Stimulated activated CD4-positive, alpha-beta T cell treated with anti-CD3 and anti-CD28 coated beads, Interleukin-2, amount 100 ng/mL, for 4 hours (primary cell): ENCODE results near the gene PANK4.

Source experiments
- DNase-seq: peaks from one replicate; pipeline ENCODE4 v3.0.0-alpha.2; 2020; ENCODE audit warnings: low read depth

Gene PANK4

GRCh38 chr1:2512862-2513421 lies 13.5 kb downstream of the PANK4 start:
- no peak for DNase-seq

GRCh38 chr1:2510366-2511155 lies 15.8 kb downstream of the PANK4 start:
- DNase-seq: no peak

DNA sequence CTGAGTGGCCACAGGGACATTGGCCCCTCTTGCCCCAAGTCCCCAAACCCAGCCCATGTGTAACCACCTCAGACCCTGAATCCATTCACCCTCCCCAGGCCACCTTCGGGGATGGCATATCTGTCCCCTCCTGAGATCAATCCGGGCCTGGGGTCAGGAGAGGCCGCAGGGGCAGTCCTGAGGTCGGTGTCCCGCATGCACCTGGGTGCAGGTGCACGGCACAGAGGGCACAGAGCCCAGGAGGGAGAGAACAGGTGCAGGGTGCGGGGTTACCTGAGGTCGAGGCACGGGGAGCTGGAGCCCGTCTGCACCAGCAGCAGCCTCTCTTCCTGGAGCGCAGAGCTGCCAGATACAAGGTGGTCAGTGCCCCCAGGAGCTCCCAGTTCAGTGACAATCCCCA lies 16.8 kb downstream of the PANK4 start:
- no peak for DNase-seq

DNA sequence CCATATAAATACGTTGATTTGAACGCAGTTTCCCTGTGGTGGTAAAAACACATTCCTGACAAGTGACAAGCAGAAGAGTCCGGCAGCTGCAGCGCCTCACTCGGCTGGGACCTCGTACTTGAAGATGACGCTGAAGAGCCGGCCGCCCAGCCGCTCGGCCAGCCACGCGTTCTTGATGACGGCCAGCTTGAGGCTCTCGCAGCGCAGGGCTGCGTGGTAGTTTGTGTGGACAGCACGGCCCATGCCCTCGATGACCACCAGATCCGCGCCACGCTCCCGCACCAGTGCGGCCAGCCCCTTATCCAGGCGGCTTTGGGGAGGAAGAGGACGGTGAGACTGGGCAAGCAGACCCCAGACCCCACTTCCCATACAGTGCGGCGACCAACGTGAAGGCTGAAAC lies 17.6 kb downstream of the PANK4 start:
- no peak for DNase-seq

- no peak for DNase-seq
Measured at GRCh38 chr1:2508180-2508579, 18.2 kb downstream of the PANK4 start.

- no peak for DNase-seq
Measured at GRCh38 chr1:2507744-2508155, 18.6 kb downstream of the PANK4 start.

- DNase-seq: no peak
Measured at GRCh38 chr1:2506901-2507565, 19.4 kb downstream of the PANK4 start.

DNA sequence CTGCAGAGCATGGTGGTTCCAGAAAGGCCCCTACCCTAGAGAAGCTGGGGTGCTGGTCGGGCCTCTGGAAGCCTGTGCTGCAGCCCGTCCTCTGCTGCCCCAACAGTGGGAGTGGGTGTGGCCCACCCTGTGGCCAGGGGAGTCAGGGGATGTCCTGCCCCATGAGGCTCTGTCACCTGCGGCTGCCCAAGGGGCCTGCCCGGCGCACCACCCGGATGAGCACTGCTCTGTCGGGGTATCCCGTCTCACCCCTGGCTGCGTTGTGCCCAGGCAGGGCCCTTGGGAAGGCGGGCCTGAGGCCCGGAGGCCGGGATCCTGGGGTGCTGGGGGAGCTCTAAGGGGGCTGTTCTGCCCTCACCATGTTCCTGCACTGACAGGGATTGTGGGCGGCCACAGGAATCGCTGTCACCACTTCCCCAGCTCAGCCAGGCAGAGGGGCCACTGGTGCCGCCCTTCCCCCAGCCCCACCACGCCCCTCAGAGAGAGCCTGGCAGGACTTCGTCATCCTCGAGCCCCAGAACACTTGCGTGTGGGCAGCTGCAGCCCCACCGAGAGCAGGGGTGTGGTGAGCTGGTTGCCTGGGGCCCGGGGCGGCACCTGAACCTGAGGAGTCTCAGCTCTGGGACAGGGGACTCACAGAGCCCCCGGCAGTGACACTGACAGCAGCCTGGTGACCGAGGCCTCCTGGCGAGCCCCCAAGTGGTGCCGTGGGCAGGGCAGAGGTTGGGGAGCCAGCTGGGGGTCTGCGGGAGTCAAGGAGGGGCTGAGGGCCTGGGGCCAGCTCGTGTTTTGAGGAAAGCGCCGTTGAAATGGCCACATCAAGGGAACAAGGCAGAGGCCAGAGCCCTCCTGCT lies 20.2 kb downstream of the PANK4 start:
- no peak for DNase-seq

DNA sequence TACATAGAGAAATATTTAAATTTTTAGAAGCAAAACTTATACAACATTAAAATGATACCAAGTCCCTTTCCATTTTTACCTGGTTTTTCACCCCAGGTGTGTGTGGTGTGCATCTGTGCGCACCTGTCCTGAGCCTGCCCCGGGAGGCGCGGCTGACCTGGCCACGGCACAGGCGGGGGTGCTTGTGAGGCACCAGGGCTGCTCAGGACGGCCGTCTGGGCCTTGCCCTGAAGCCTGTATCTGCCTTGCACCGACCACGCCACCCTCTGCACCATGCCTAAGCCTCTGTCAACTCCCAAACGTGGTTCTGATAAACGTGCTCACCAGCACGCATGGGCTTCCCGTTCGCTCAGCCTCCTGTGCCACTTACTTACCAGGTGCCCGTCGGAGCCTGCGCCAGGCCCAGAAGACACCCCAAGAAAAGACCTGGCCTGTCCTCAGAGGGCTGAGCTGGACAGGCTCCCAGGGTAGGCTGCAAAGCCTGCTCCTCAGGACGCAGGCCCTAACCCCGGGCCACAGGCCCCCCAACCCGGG lies 20.9 kb downstream of the PANK4 start:
- DNase-seq: no peak

DNA sequence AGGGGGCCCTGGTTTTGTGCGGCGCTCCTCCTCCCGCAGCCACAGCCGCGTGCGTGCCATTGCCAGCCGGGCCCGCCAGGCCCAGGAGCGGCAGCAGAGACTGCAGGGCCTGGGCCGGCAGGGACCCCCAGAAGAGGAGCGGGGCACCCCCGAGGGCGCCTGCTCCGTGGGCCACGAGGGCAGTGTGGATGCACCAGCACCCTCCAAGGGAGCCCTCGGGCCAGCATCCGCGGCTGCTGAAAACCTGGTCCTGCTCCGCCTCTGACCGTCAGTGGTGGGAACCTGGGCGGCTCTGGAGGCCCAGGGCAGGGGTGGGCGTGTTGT lies 21.5 kb downstream of the PANK4 start:
- no peak for DNase-seq

- no peak for DNase-seq
Measured at GRCh38 chr1:2504225-2504948, 22.0 kb downstream of the PANK4 start.

DNA sequence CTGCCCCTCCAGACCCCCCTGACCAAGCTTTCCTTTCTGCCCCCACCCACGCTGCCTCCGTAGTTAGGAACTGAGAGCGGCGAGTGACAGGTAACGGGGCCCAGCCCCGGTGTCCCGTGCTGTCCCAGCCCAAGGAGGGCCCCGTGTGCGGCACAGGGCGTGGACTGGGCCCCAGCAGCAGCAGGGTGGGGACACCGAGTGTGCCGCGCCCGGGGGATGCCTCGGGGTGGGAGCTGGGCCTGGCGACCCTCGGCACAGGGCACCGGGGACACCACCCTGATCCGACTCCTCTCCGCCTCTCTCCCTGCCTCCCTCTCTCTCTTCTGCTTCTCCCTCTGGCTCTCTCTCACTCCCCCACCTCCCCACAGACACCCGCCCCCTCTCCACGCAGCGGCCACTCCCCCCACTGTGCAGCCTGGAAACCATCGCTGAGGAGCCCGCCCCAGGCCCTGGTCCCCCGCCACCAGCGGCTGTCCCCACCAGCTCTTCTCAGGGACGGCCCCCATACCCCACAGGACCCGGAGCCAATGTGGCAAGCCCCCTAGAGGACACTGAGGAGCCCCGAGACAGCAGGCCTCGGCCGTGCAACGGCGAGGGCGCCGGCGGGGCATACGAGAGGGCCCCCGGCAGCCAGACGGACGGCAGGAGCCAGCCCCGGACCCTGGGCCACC lies 22.7 kb downstream of the PANK4 start:
- no peak for DNase-seq

- no peak for DNase-seq
Measured at GRCh38 chr1:2502661-2503553, 23.5 kb downstream of the PANK4 start.

DNA sequence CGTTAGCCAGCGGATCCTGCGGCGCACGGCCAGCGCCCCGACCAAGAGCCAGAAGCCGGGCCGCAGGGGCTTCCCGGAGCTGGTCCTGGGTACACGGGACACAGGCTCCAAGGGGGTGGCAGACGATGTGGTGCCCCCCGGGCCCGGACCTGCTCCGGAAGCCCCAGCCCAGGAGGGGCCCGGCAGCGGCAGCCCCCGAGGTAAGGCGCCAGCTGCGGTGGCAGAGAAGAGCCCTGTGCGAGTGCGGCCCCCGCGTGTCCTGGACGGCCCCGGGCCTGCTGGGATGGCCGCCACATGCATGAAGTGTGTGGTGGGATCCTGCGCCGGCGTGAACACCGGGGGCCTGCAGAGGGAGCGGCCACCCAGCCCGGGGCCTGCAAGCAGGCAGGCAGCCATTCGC lies 24.2 kb downstream of the PANK4 start:
- no peak for DNase-seq

- DNase-seq: no peak
Measured at GRCh38 chr1:2501820-2502119, 24.6 kb downstream of the PANK4 start.

DNA sequence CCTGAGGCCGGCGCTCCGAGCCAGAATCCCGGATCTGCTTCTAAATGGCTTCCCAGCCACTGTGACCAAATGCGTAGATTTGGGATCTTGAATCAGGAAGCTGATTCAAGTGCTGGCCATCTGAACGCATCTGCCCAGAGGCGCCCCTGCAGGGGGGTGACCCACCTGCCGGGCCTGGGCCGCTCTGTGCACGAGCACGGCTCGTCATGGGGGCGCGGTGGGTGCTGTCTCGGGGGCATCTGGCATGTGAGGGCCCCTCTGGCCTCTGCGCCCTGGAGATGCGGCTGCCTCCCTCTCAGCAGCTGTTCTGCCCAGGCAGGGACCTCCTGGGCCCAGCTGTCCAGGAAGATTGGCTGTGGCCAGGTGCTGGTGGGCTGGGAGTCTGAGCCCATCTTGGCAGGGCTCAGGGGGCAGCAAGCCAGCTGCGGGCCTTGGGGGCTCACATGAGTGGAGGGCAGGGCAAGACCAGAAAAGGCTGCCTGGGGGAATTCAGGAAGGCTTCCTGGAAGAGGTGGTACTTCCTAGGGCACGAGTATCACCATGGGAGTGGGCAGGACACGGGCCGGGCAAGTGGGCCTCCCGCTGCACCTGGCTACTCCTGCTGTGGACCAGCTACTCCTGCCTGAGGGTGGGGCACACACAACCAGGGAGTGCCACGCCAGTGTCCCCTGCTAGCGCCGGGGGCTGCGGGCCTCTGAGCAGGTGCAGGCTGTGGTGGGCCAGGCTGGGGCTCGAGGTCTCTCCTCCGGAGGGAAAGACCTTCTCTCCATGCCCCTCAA lies 25.2 kb downstream of the PANK4 start:
- no peak for DNase-seq

DNA sequence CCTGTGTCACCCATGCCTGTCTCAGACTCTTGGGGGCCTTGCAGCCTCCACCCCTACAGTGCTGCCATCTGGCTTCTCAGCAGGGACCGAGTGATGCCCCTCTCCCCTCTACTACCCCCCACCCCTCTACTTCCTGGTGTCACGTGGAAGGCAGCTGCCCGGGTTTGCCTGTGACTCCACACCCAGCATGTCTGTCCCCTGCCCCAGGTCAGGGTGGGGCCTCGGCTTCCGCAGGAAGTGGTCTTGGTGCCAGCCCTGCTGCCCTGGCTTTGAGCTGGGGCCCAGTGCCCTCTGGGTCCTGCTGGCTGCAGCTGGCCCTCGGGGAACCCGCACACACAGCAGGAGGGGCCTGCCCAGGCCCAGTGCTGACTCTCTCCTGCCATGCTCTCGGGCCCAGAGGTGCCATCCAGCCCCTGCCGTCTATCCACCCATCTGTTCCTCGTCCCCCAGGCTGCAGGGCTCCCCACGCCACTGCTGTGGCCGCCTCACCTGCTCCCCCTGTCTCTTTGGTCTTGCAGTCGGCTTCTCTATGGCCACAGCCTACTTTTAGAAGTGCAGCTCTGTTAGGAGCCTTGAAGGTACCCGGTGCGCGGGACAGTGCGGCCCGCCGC lies 26.3 kb downstream of the PANK4 start:
- DNase-seq: no peak

DNA sequence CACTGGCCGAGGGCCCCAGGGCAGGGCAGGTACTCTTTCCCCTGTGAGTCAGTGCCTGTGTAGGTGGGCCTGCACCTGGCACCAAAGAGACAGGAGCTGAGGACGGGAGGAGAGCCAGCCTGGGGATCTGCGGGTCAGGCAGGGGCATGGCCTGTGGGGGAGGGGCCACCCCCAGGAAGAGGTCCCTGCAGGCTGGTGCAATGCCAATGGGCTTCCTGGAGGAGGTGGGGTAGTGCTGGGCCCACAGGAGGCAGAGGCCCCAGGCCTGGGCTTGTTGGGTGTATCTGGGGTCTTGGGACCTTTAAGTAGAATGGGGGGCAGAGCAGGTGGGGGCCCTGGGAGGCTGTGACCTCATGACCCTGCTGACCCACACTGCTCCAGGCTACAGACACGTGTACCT lies 27.1 kb downstream of the PANK4 start:
- no peak for DNase-seq

DNA sequence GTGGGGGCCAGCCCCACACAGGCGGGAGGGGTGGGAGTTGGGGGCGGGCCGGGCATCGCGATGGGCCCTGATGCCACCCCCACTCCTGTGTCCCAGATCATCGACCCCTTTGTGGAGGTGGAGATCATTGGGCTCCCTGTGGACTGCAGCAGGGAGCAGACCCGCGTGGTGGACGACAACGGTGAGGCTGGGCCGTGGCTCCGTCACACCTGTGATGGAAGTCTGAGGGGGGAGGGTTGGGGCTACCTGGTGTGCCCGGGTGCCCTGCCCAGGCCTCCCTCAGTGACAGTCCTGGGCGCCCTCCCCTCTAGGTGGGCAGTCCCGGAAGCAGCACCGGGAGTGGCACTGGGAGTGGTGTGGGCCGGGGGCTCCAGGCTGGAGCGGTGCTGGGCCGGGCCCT lies 27.7 kb downstream of the PANK4 start:
- DNase-seq: no peak
